GM18505 (cell line): ENCODE results near the gene OR10AD1.
"Not testable (repeated sequence)": the region's sequence is repeated elsewhere in the genome, so short reads cannot be mapped to it uniquely, and the experiment has no call there.

ENCODE experiments used
- ATAC-seq: cut with Tn5 transposase; IDR thresholded peaks from one replicate; pipeline ENCODE4 v1.9.1; 2021; ENCODE audit not compliant: unreplicated experiment
- POLR2A ChIP-seq: IDR thresholded peaks from 4 replicates; pipeline ENCODE4 v1.6.1; 2011; ENCODE audit warnings: borderline replicate concordance; ENCODE audit not compliant: insufficient read depth, insufficient read length; ENCODE audit errors: extremely low read depth

OR10AD1 gene, protein sequence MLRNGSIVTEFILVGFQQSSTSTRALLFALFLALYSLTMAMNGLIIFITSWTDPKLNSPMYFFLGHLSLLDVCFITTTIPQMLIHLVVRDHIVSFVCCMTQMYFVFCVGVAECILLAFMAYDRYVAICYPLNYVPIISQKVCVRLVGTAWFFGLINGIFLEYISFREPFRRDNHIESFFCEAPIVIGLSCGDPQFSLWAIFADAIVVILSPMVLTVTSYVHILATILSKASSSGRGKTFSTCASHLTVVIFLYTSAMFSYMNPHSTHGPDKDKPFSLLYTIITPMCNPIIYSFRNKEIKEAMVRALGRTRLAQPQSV

DNA sequence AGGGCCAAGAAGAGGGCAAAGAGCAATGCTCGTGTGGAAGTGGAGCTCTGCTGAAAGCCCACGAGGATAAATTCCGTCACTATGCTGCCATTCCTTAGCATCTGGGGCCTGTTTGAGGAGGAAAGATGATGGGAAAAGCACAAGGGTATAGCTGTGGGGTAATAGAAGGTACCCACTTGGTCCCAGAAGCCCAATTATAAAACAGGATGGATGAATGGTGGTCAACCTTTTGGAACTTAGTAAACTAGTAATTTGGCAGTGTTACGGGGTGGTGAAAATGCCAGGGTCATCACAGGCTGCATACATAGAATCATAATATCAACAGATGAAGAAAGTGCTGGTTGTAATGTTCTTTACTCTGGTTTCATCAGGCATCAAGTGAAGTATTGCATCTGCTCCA is at the start of gene OR10AD1:
OR10AD1 (minus strand) TSS at position 101 of the 400 bp plus-strand sequence; CDS start at position 101, 0 bp downstream.
- TF ChIP-seq POLR2A = no peak

DNA sequence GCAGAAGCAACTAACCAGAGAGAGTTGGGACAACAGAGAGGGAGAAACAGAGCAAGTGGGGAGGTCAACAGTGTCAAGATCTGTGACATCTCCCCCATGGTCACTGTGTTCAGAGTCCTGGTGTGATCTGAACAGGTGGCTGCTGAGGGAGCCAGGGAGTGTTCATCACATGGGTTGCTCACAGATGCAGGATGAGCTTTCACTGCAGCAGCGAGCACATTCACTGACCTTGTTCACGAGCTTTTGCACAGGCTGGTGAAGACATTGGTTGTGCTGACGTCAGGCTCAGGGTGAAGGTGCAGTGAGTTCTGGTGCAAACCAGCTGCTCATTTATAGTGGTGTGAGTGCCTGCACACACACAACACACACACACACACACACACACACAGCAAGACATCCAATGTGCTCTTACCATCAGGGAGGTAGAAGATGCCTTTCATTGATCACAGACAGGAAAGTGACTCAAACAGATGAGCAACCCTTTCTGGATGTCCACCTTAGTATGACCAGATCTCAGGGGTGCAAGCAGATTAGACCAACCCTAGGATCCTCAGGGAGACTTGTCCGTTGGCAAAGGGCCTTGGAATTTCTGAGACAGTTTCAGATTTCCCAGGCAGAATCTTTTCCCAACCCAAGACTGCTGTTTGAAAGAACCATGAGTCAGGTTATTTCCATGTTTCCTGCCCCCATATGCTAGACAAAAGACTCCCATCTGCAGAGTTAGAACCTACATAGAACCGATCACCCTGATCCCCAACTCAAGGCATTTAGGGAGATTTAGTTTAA is 44.3 kb upstream of the OR10AD1 start:
- no peak for ATAC-seq
- TF ChIP-seq POLR2A = no peak

More for the DNA sequence above, at the start of gene OR10AD1:
- no peak for ATAC-seq

DNA sequence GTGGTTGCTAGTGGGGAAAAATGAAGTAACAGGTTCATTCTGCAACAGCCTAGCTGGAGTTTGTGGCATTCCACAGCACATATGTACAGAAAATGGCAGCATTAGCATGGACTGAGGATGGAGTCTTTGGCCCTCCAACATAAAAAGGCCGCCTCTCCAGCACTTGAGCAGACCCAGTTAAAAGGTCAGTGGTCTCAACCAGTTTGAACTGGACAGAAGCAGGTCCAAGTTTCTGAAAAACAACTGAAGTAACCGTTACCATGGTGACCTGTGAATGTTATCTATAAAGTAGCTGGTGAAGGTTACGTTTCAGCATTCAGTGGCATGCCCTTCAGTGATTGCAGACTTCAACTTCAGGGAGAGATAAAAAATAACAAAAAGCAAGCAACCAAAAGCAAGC is 34.1 kb upstream of the OR10AD1 start:
- TF ChIP-seq POLR2A = no peak
- no peak for ATAC-seq

DNA sequence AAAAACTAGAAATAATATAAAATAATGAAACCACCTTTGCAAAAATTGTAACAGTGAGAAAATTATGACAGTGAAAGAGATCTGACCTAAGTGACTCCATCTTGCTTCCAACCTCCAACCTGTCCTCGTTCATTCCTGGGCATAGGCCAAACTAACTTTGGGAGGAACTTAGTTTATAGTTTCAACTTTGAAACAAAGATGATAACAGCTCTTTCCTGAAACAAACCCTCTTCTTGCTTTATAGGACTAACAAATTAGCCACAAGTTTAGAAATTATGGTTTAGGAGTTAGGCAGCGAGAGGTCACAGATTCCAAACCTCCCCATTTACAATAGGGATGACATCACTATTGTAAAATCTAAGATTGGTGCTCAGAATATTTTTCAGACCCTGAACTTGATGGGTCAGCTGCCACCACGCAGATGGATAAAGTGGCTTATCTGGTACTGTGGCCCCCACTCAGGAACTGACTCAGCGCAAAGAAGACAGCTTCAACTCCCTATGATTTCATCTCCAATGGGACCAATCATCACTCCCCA is 32.8 kb upstream of the OR10AD1 start:
- TF ChIP-seq POLR2A = no peak
- no peak for ATAC-seq

DNA sequence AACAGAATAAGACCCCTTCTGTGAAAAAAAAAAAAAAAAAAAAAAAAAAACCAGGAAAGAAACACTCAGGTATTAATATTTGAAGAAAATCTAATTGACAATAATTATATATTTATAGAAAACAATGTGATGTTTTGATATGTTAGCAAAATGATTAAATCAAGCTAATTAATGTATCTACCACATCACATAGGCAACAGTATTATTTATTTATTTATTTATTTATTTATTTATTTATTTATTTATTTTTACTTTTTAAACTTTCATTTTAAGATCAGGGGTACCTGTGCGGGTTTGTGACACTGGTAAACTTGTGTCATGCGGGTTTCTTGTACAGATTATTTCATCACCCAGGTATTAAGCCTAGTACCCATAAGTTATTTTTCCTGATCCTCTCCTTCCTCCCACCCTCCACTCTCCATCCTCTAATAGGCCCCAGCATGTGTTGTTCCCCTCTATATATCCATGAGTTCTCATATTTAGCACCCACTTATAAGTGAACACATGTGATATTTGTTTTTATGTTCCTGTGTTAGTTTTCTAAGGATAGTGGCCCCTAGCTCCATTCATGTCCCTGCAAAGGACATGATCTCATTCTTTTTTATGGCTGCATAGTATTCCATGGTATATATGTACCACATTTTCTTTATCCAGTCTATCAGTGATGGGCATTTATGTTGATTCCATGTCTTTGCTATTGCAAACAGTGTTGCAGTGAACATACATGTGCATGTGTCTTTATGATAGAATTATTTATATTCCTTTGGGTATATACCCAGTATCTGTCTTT is 28.3 kb upstream of the OR10AD1 start:
- ATAC-seq = not testable (repeated sequence)

DNA sequence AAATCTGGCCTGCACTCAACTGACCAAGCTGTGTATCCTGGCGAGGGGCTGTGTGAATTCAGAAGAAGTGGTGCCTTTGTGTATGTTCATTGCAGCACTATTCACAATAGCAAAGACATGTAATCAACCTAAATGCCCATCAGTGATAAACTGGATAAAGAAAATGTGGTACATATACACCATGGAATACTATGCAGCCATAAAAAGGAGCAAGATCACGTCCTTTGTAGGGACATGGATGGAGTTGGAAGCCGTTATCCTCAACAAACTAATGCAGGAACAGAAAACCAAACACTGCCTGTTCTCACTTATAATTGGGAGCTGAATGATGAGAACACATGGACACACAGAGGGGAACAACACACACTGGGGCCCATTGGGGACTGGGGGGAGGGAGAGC is 21.4 kb upstream of the OR10AD1 start:
- ATAC-seq = not testable (repeated sequence)

DNA sequence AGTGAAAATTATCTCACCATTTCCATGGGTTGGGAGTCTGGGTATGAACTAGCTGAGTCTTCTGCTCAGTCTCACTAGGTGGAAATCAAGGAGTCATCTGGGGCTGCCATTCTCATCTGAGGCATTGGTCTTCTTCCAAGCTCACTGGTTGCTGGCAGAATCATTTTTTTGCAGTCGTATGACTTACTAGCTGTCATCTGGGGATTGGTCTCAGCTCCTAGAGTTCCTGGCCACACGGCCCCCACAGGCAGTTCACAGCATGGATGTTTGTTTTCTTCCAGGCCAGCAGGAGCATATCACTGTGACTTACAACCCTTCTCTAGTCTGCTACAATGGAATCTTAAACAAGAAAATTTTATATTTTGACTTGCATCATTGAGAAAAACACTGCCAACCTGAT is 18.6 kb upstream of the OR10AD1 start:
- ATAC-seq = no peak
- TF ChIP-seq POLR2A = no peak

DNA sequence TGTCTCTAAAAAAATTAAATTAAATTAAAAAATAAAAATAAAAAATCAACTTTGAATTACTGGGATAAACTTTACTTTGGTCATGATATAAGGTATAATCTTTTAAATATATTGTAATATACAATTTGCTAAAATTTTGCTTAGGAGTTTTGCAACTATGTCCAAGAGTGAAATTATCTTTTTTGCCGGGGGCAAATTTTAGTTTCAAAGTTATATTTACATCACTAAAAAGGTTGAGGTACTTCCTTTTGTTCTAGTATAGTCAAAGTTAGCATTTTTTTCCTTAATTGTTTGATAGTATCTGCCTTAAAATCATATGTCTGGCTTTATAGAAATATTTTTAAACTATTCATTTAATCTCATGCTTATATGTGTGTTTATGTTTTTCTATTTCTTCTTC is 17.6 kb upstream of the OR10AD1 start:
- no peak for ATAC-seq
- TF ChIP-seq POLR2A = no peak

DNA sequence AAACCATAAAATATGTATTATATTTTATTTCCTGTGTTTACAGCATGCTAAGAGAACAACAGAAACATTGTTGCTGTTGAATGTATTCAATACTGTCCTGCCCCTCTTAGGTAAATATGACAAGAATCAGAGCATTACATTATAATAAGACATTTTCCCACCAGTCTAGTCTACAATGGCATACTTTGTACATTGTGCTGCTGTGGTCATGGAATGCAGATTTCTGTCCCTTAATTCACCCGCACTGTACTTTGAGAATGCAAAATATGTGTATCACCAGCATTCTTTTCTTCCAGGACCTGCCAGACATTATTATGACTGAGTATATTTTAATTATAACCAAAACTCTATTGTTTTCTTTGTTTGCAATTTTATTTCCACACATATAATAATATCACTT is 16.5 kb upstream of the OR10AD1 start:
- ATAC-seq = no peak
- TF ChIP-seq POLR2A = no peak

DNA sequence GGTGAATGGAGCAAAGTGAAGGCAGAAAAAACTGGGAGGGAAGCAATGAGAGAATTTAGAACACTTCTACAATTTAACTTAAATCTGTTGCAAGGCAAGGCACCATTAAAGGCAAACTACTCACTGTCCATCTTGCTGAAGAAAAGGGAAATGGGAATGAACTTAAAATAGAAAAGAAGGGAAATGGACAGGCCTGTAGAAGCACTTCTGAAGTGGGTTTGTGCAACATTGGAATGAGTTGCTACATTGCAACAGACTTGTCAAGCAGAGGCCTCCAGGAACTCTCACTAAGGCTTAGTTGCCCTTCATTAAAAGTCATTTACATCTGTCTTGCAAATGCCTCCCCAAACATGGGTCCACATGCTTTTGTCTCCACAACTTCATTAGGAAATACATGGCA is 13.7 kb upstream of the OR10AD1 start:
- TF ChIP-seq POLR2A = no peak
- ATAC-seq = no peak

DNA sequence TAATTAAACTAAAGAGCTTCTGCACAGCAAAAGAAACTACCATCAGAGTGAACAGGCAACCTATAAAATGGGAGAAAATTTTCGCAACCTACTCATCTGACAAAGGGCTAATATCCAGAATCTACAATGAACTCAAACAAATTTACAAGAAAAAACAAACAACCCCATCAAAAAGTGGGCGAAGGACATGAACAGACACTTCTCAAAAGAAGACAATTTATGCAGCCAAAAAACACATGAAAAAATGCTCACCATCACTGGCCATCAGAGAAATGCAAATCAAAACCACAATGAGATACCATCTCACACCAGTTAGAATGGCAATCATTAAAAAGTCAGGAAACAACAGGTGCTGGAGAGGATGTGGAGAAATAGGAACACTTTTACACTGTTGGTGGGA is 6.4 kb upstream of the OR10AD1 start:
- ATAC-seq = not testable (repeated sequence)

DNA sequence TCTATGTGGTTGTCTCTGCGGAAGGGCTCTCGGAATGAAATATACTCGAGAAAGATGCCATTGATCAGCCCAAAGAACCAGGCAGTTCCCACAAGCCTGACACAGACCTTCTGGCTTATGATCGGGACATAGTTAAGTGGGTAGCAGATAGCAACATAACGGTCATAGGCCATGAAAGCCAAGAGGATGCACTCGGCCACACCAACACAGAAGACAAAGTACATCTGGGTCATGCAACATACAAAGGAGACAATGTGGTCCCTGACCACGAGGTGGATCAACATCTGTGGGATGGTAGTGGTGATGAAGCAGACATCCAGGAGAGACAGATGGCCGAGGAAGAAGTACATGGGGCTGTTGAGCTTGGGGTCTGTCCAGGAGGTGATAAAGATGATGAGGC is 326 bp downstream of the OR10AD1 start:
- no peak for TF ChIP-seq POLR2A
- ATAC-seq = no peak

DNA sequence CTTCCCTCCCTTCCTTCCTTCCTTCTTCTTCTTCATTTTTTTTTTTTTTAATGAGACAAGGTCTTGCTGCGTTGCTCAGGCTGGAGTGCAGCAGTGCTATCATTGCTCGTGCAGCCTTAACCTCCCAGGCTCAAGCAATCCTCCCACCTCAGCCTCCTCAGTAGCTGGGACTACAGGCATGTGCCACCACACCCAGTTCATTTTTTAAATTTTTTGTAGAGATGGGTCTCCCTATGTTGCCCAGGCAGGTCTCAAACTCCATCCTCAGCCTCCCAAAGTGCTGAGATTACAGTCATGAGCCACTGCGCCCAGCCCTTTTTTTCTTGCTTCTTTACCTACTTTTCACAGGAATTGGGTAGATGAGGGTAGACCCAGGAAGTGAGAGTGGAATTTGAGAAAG is 1.6 kb downstream of the OR10AD1 start:
- no peak for TF ChIP-seq POLR2A
- no peak for ATAC-seq

DNA sequence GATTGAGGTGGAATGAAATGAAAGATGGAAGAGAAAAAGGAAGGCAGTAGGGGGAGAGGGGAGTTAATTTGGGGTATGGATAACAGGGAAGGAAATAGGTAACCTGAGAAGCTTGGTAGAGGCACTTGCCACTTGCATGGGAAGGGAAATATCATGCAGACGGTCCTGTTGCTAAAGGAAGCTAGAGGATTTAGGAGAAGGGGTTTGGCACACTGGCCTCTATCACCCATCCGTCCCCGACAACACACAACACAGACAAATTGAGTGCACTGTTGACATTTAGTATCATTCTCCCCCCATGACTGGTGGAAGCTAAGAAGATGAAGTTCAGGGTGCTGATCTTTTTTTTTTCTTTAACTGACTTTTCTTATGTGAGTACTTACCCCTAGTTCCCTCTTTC is 2.0 kb downstream of the OR10AD1 start:
- ATAC-seq = no peak
- no peak for TF ChIP-seq POLR2A
